ENCODE data around the gene PPP1CC.

The PPP1CC gene

DNA sequence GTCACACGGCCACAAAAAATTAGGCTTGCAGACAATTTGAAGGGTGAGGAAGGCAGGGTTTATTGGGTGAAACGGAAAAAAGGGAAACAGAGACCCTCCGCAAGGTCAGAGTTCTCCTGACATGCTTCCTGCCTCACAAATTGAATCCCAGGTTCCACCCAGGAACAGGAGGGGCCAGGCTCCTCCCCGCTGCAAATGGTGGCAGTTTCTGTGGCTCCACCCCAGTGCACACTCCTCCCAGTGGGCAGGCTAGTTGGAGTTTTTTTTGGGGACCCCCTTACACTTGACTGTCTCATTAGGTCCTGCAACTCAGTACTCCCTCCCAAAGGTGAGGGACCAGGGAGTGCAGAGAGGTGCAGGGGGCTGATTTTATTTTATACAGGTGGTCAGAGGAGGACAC lies 39.4 kb upstream of the PPP1CC start:
- in situ Hi-C loops (cut with HindIII; ENCODE audit: low pct_ligation_motif_present, low sequenced_read_pairs): no loop called here
- no peak for DNase-seq
- H3K27me3 ChIP-seq (replicated peaks): no peaks in the 10 kb centered on the region
- no peak overlapping the region for H3K27ac ChIP-seq
- no peaks in the 10 kb centered on the region for H3K36me3 ChIP-seq (replicated peaks)
- H3K4me3 ChIP-seq (ENCODE audit: low read depth, low read length): no peak overlapping the region
- TF ChIP-seq, protein P1, sequence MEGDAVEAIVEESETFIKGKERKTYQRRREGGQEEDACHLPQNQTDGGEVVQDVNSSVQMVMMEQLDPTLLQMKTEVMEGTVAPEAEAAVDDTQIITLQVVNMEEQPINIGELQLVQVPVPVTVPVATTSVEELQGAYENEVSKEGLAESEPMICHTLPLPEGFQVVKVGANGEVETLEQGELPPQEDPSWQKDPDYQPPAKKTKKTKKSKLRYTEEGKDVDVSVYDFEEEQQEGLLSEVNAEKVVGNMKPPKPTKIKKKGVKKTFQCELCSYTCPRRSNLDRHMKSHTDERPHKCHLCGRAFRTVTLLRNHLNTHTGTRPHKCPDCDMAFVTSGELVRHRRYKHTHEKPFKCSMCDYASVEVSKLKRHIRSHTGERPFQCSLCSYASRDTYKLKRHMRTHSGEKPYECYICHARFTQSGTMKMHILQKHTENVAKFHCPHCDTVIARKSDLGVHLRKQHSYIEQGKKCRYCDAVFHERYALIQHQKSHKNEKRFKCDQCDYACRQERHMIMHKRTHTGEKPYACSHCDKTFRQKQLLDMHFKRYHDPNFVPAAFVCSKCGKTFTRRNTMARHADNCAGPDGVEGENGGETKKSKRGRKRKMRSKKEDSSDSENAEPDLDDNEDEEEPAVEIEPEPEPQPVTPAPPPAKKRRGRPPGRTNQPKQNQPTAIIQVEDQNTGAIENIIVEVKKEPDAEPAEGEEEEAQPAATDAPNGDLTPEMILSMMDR (IDR thresholded peaks at IDR 0.05; ENCODE audit: low read depth, low read length, missing control alignments): no peak

DNA sequence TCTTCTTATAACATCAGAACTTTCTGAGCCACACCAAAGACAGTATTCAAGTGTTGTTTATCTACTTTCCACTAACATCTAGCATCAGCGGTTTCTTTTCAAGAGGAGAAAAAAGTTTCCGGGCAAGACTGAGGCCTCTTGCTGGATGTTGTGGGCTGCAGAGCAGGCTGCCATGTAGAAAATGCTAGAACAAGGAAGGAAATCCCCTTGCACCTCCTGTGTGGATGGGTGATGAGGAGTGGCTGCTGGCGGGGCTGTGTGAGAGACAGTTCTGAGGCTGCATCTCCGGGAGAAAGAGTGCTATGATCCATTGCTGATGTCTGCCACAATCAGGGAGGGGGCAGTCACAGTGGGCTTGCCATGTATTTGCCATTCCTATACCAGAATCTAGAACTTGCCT lies 37.8 kb upstream of the PPP1CC start:
- Histone ChIP-seq H3K27ac (no peak overlapping the region), H3K4me3 (ENCODE audit: low read depth, low read length) (no peak overlapping the region), H3K27me3 (replicated peaks) (no peaks in the 10 kb centered on the region), H3K36me3 (replicated peaks) (no peaks in the 10 kb centered on the region)
- TF ChIP-seq, protein P1 (IDR thresholded peaks at IDR 0.05; ENCODE audit: low read depth, low read length, missing control alignments): no peak
- no peak for DNase-seq
- in situ Hi-C loops (cut with HindIII; ENCODE audit: low pct_ligation_motif_present, low sequenced_read_pairs): no loop called here

DNA sequence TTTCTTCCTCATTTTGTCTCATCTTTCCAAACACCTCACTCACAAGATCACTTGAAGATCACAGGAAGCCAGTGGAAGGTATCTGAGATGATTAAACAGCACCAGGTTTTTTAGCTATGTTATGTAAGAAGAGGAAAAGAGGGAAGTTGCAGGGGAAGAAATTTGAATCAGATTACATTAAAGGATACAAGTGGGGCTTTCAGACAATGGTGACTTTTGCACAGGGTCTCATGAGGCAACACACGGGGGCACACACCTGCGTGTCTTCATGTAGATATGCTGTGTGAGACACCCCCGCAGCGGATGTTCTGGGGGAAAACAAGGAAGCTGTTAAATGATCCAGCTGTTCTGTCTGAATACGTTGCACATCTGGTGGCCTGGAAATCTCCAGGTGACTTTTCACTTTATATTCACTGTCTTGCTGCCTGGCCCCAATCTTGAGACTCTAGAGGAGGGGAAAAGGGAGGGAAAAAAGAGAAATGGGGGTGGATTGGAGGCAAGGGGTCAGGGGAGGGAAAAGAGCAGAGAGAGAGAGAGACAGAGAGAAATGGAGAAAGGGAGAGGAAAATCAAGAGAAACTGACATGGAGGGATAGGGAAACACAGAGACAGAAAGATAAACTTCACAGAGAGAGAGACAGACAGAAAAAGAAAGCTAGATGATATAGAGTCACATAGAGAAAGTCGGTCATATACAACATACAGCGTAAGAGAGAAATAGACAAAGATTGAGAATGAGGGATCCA lies 36.3 kb upstream of the PPP1CC start:
- no peaks in the 10 kb centered on the region for H3K36me3 ChIP-seq (replicated peaks)
- TF ChIP-seq, protein P1 (IDR thresholded peaks at IDR 0.05; ENCODE audit: low read depth, low read length, missing control alignments): no peak
- DNase-seq: no peak
- H3K4me3 ChIP-seq (ENCODE audit: low read depth, low read length): no peak overlapping the region
- in situ Hi-C loops (cut with HindIII; ENCODE audit: low pct_ligation_motif_present, low sequenced_read_pairs): no loop called here
- H3K27me3 ChIP-seq (replicated peaks): no peaks in the 10 kb centered on the region
- no peak overlapping the region for H3K27ac ChIP-seq

DNA sequence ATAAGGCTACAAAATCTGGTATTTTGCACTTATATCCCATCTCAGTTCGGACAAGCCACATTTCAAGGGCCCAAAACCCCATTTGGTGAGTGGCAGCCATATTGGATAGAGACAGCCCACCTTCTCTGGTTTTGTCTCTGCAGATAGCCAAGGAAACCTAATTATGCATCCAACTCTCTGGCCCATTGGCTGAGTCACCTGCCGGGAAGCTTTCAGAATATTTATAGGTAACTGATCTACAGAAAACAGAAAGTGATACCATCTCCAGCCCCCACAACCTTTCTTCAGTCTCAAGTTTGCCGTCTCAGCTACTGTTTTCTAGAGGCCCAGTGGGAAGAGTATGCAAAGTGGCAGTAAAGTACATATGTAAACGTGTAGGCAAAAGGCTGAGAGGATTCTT lies 33.7 kb upstream of the PPP1CC start:
- no peaks in the 10 kb centered on the region for H3K36me3 ChIP-seq (replicated peaks)
- DNase-seq: no peak
- H3K4me3 ChIP-seq (ENCODE audit: low read depth, low read length): no peak overlapping the region
- H3K27me3 ChIP-seq (replicated peaks): no peaks in the 10 kb centered on the region
- no peak overlapping the region for H3K27ac ChIP-seq
- in situ Hi-C loops (cut with HindIII; ENCODE audit: low pct_ligation_motif_present, low sequenced_read_pairs): no loop called here
- TF ChIP-seq, protein P1 (IDR thresholded peaks at IDR 0.05; ENCODE audit: low read depth, low read length, missing control alignments): no peak

DNA sequence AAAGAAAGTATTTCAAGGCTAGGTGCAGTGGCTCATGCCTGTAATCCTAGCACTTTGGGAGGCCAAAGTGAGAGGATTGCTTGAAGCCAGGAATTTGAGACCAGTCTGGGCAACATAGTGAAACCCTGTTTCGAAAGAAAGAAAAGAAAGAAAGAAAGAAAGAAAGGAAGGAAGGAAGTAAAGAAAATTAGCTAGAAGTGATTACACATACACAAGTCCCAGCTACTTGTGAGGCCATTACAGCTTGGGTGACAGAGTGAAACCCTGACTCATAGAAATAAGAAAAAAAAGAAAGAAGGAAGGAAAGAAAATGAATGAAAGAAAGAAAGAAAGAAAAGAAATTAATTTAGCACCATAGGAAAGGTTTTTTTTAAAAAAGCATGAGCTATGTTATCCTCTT lies 33.3 kb upstream of the PPP1CC start:
- no peak for DNase-seq
- in situ Hi-C loops (cut with HindIII; ENCODE audit: low pct_ligation_motif_present, low sequenced_read_pairs): no loop called here
- Histone ChIP-seq H3K36me3 (replicated peaks) (no peaks in the 10 kb centered on the region), H3K4me3 (ENCODE audit: low read depth, low read length) (no peak overlapping the region), H3K27me3 (replicated peaks) (no peaks in the 10 kb centered on the region), H3K27ac (no peak overlapping the region)
- TF ChIP-seq, protein P1 (IDR thresholded peaks at IDR 0.05; ENCODE audit: low read depth, low read length, missing control alignments): no peak

DNA sequence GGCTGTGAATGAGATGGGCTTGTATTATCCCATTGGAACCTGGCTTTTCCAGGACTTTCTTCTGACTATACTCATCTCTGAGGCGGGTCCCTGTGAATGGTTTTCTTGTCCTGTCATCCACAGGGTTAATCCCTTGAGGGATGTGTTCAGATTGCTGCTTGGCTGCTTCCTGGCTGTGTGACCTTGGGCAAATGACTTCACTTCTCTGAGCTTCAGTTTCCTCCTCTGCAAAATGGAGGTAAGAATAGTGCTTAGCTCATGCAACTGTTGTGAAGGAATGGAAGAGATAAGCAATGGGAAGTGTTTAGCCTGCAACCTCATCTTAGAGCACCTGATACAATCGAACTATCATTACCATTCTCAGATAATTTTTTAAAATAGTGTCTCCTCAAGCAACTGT lies 32.1 kb upstream of the PPP1CC start:
- no peaks in the 10 kb centered on the region for H3K27me3 ChIP-seq (replicated peaks)
- no peak for DNase-seq
- TF ChIP-seq, protein P1 (IDR thresholded peaks at IDR 0.05; ENCODE audit: low read depth, low read length, missing control alignments): no peak
- no peaks in the 10 kb centered on the region for H3K36me3 ChIP-seq (replicated peaks)
- no peak overlapping the region for H3K27ac ChIP-seq
- in situ Hi-C loops (cut with HindIII; ENCODE audit: low pct_ligation_motif_present, low sequenced_read_pairs): no loop called here
- no peak overlapping the region for H3K4me3 ChIP-seq (ENCODE audit: low read depth, low read length)
